ENCODE results near the gene DAB2.

The DAB2 gene

DNA sequence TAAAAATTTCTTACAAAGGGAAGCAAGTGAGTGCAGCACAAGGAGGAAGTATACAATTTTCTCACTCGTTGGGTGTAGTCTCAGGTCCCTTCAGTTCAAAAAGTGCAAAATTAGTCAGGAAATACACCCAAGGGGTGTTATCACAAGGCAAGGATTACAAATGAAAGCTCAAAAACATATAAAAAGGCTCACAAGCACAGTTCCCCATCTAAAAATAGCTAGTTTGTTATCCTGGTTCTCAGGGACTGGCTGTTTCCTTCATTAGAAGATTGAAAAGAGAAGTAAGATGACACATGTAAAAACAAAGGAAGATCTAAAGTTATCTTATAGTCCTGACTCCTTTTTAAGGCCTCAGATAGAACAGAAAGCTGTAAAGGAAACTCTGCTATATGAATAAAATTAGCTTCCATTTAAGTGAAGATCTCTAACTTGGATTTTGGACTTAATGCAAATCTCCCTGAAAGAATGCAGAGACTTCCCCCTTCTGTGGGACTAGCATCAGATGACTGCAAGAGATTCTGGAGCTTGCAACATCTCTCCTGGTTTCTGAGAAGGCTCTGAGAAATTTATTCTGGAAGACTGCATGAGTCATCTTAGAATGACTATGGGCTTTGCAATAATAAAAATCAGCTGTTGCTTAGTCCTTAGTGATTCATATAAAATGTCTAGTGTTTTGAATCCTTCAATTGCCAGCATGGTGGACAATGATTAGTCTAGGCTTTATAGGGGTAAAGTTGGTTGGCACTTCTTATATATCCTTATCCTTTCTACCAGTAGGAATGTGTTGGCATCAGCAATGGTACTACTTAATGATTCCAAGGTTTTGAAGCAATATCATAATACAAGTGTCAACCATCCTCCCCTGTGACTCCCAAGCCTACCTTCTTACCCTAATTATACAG lies 25.4 kb downstream of the DAB2 start:
- 0 out of 2 replicates have a peak, but pooled peaks cover 5% of the 10 kb centered on the region for H3K4me1 ChIP-seq (ENCODE audit: control insufficient read depth, insufficient read depth, low read length)
- CTCF ChIA-PET, result interaction anchor here (0.6 to 4.4 kb wide), 3 partner anchors 23 to 1034 kb away, joined by 3 to 18 read pairs (median 7); no protein-coding TSS in a partner anchor
- H3K36me3 ChIP-seq (ENCODE audit: control insufficient read depth in 2 of 2, insufficient read depth in 1 of 2, low read length in 2 of 2), result no peaks in the 10 kb centered on the region; a peak in 1 of 3 replicates
- H3K27ac ChIP-seq (ENCODE audit: extremely low read depth, low read depth, low read length), result no peak overlapping the region
- H3K4me3 ChIP-seq (ENCODE audit: low read depth, low read length), result no peak overlapping the region
- POLR2A ChIA-PET, result no interaction called here
- H3K9me3 ChIP-seq (ENCODE audit: control insufficient read depth, insufficient read depth, low read depth, low read length), result no peaks in the 10 kb centered on the region
- TF ChIP-seq KLF10 (tag by site-specific recombination; IDR thresholded peaks at IDR 0.05), result no peak
- TF ChIP-seq, protein P1, sequence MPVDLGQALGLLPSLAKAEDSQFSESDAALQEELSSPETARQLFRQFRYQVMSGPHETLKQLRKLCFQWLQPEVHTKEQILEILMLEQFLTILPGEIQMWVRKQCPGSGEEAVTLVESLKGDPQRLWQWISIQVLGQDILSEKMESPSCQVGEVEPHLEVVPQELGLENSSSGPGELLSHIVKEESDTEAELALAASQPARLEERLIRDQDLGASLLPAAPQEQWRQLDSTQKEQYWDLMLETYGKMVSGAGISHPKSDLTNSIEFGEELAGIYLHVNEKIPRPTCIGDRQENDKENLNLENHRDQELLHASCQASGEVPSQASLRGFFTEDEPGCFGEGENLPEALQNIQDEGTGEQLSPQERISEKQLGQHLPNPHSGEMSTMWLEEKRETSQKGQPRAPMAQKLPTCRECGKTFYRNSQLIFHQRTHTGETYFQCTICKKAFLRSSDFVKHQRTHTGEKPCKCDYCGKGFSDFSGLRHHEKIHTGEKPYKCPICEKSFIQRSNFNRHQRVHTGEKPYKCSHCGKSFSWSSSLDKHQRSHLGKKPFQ (tag by site-specific recombination; IDR thresholded peaks at IDR 0.05), result no peak
- TF ChIP-seq, protein P2, sequence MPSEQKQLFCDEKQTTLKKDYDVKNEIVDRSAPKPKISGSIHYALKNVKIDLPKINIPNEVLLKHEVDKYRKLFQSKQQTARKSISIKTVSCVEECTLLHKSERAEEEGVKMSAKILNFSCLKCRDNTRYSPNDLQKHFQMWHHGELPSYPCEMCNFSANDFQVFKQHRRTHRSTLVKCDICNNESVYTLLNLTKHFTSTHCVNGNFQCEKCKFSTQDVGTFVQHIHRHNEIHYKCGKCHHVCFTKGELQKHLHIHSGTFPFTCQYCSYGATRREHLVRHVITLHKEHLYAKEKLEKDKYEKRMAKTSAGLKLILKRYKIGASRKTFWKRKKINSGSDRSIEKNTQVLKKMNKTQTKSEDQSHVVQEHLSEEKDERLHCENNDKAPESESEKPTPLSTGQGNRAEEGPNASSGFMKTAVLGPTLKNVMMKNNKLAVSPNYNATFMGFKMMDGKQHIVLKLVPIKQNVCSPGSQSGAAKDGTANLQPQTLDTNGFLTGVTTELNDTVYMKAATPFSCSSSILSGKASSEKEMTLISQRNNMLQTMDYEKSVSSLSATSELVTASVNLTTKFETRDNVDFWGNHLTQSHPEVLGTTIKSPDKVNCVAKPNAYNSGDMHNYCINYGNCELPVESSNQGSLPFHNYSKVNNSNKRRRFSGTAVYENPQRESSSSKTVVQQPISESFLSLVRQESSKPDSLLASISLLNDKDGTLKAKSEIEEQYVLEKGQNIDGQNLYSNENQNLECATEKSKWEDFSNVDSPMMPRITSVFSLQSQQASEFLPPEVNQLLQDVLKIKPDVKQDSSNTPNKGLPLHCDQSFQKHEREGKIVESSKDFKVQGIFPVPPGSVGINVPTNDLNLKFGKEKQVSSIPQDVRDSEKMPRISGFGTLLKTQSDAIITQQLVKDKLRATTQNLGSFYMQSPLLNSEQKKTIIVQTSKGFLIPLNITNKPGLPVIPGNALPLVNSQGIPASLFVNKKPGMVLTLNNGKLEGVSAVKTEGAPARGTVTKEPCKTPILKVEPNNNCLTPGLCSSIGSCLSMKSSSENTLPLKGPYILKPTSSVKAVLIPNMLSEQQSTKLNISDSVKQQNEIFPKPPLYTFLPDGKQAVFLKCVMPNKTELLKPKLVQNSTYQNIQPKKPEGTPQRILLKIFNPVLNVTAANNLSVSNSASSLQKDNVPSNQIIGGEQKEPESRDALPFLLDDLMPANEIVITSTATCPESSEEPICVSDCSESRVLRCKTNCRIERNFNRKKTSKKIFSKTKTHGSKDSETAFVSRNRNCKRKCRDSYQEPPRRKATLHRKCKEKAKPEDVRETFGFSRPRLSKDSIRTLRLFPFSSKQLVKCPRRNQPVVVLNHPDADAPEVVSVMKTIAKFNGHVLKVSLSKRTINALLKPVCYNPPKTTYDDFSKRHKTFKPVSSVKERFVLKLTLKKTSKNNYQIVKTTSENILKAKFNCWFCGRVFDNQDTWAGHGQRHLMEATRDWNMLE (tag by site-specific recombination; conservative IDR thresholded peaks at IDR 0.05; ENCODE audit: low read depth), result peak; percentile 55
- TF ChIP-seq ZNF184 (tag by site-specific recombination; IDR thresholded peaks at IDR 0.05), result peak; percentile 72; the same call in 1 of the 2 replicates
- TF ChIP-seq, protein P3, sequence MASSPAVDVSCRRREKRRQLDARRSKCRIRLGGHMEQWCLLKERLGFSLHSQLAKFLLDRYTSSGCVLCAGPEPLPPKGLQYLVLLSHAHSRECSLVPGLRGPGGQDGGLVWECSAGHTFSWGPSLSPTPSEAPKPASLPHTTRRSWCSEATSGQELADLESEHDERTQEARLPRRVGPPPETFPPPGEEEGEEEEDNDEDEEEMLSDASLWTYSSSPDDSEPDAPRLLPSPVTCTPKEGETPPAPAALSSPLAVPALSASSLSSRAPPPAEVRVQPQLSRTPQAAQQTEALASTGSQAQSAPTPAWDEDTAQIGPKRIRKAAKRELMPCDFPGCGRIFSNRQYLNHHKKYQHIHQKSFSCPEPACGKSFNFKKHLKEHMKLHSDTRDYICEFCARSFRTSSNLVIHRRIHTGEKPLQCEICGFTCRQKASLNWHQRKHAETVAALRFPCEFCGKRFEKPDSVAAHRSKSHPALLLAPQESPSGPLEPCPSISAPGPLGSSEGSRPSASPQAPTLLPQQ (tag by site-specific recombination; IDR thresholded peaks at IDR 0.05), result 0 out of 2 replicates have a peak, but pooled peaks have one; percentile 37
- TF ChIP-seq, protein P4, sequence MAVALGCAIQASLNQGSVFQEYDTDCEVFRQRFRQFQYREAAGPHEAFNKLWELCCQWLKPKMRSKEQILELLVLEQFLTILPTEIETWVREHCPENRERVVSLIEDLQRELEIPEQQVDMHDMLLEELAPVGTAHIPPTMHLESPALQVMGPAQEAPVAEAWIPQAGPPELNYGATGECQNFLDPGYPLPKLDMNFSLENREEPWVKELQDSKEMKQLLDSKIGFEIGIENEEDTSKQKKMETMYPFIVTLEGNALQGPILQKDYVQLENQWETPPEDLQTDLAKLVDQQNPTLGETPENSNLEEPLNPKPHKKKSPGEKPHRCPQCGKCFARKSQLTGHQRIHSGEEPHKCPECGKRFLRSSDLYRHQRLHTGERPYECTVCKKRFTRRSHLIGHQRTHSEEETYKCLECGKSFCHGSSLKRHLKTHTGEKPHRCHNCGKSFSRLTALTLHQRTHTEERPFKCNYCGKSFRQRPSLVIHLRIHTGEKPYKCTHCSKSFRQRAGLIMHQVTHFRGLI (tag by site-specific recombination; IDR thresholded peaks at IDR 0.05), result no peak
- no peak for TF ChIP-seq ZNF596 (tag by site-specific recombination; IDR thresholded peaks at IDR 0.05)
- TF ChIP-seq MYNN (tag by site-specific recombination; IDR thresholded peaks at IDR 0.05; ENCODE audit: borderline replicate concordance), result no peak
- TF ChIP-seq, protein P5, sequence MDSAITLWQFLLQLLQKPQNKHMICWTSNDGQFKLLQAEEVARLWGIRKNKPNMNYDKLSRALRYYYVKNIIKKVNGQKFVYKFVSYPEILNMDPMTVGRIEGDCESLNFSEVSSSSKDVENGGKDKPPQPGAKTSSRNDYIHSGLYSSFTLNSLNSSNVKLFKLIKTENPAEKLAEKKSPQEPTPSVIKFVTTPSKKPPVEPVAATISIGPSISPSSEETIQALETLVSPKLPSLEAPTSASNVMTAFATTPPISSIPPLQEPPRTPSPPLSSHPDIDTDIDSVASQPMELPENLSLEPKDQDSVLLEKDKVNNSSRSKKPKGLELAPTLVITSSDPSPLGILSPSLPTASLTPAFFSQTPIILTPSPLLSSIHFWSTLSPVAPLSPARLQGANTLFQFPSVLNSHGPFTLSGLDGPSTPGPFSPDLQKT (IDR thresholded peaks at IDR 0.05; ENCODE audit: borderline replicate concordance, low read depth, low read length), result no peak
- TF ChIP-seq PRDM1 (tag by site-specific recombination; IDR thresholded peaks at IDR 0.05), result no peak
- TF ChIP-seq, protein P6, sequence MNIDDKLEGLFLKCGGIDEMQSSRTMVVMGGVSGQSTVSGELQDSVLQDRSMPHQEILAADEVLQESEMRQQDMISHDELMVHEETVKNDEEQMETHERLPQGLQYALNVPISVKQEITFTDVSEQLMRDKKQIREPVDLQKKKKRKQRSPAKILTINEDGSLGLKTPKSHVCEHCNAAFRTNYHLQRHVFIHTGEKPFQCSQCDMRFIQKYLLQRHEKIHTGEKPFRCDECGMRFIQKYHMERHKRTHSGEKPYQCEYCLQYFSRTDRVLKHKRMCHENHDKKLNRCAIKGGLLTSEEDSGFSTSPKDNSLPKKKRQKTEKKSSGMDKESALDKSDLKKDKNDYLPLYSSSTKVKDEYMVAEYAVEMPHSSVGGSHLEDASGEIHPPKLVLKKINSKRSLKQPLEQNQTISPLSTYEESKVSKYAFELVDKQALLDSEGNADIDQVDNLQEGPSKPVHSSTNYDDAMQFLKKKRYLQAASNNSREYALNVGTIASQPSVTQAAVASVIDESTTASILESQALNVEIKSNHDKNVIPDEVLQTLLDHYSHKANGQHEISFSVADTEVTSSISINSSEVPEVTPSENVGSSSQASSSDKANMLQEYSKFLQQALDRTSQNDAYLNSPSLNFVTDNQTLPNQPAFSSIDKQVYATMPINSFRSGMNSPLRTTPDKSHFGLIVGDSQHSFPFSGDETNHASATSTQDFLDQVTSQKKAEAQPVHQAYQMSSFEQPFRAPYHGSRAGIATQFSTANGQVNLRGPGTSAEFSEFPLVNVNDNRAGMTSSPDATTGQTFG (tag by site-specific recombination; IDR thresholded peaks at IDR 0.05; ENCODE audit: borderline replicate concordance), result no peak
- peak; percentile 40; the same call in 1 of the 2 replicates for TF ChIP-seq ZEB2 (tag by site-specific recombination; IDR thresholded peaks at IDR 0.05)
- TF ChIP-seq BCL11A (tag by site-specific recombination; IDR thresholded peaks at IDR 0.05; ENCODE audit: low read depth), result no peak
- TF ChIP-seq ZIC2 (tag by site-specific recombination; IDR thresholded peaks at IDR 0.05), result no peak
- TF ChIP-seq ZNF211 (tag by site-specific recombination; IDR thresholded peaks at IDR 0.05; ENCODE audit: low read depth), result no peak
- TF ChIP-seq, protein P7, sequence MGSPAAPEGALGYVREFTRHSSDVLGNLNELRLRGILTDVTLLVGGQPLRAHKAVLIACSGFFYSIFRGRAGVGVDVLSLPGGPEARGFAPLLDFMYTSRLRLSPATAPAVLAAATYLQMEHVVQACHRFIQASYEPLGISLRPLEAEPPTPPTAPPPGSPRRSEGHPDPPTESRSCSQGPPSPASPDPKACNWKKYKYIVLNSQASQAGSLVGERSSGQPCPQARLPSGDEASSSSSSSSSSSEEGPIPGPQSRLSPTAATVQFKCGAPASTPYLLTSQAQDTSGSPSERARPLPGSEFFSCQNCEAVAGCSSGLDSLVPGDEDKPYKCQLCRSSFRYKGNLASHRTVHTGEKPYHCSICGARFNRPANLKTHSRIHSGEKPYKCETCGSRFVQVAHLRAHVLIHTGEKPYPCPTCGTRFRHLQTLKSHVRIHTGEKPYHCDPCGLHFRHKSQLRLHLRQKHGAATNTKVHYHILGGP (tag by site-specific recombination; IDR thresholded peaks at IDR 0.05), result no peak
- no peak for TF ChIP-seq ZNF140 (tag by site-specific recombination; IDR thresholded peaks at IDR 0.05)
- TF ChIP-seq ZFP41 (tag by site-specific recombination; IDR thresholded peaks at IDR 0.05; ENCODE audit: borderline replicate concordance), result no peak
- TF ChIP-seq ZNF202 (tag by site-specific recombination; IDR thresholded peaks at IDR 0.05; ENCODE audit: borderline replicate concordance), result no peak
- no peak for TF ChIP-seq ZNF169 (tag by site-specific recombination; IDR thresholded peaks at IDR 0.05)
- TF ChIP-seq ZNF791 (tag by site-specific recombination; IDR thresholded peaks at IDR 0.05), result no peak

Data from HEK293 (cell line).